HL-60 (cell line): ENCODE results near the gene IP6K1.

Experiments
- DNase-seq, 2 experiments: peaks; one replicate each; pipeline ENCODE4 v3.0.0-alpha.2; 2010 to 2020; ENCODE audit warnings: low read depth in 1 of 2, low spot score in 1 of 2
- H3K27ac ChIP-seq: fragments of 250-450 bp; sonication (Bioruptor Pico); replicated peaks from 2 replicates; pipeline ENCODE4 v1.5.1; 2020; ENCODE audit warnings: mild to moderate bottlenecking, moderate library complexity
- H3K27me3 ChIP-seq: fragments of 250-450 bp; sonication (Bioruptor Pico); 2 replicates; pipeline ENCODE4 v1.5.1; 2021; ENCODE audit warnings: mild to moderate bottlenecking, moderate library complexity; ENCODE audit not compliant: insufficient read depth, poor library complexity, severe bottlenecking
- H3K4me3 ChIP-seq: replicated peaks from 2 replicates; pipeline ENCODE4 v1.5.1; 2011; ENCODE audit warnings: mild to moderate bottlenecking, control low read depth, low read length; ENCODE audit not compliant: insufficient read depth
- GABPA ChIP-seq: IDR thresholded peaks from 2 replicates; pipeline ENCODE4 v1.6.1; 2012; ENCODE audit warnings: low read depth
- POLR2AphosphoS5 ChIP-seq: IDR thresholded peaks from 2 replicates; pipeline ENCODE4 v1.6.1; 2012; ENCODE audit warnings: low read depth
- SPI1 ChIP-seq: IDR thresholded peaks from 2 replicates; pipeline ENCODE4 v1.6.1; 2012; ENCODE audit warnings: low read depth, mild to moderate bottlenecking, borderline replicate concordance
- TF ChIP-seq, protein P1 (sequence below): IDR thresholded peaks from 2 replicates; pipeline ENCODE4 v1.6.1; 2012; ENCODE audit warnings: low read depth; ENCODE audit not compliant: insufficient replicate concordance
- TF ChIP-seq, protein P2 (sequence below): IDR thresholded peaks from one replicate; pipeline ENCODE4 v1.5.1; 2011; ENCODE audit warnings: low read length, control low read depth, inconsistent platforms; ENCODE audit not compliant: insufficient read depth

IP6K1 gene

DNA sequence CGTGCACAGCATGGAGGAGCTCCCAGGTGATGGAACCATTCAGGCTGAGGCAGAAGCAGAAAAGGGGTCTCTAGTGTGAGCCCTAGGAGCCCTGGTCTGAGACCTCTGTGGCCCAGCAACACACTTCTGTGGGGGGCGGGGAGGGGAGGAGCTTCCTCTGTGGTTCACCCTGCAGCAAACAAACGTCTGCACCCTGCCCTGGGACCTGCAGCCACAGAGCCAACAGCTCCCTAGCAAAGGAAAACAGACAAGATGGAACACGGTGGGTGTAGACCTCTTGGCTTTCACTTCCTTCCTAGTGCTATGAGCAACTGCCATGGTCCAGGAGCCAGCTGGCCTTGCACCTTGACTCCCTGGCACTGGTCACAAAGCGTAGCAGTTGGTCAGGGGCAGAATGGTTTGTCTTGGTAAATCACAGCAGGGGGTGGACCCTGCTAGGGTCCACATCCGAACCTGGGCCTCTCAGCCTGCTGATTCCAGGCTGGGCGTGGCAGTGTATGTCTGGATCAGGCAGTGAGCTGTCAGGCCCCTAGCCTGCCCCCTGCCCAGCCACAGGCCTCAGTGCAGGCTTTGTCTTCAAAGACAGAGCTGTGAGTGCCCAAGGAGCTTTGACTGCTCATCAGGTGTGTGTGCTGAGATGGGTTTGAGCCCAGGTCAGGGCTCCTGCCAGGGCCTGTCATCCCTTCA, 73.6 kb downstream of the IP6K1 start:
- no peak for DNase-seq
- H3K4me3 ChIP-seq: no peak overlapping the region
- no peaks in the 10 kb centered on the region for H3K27me3 ChIP-seq
- TF ChIP-seq, protein P1, sequence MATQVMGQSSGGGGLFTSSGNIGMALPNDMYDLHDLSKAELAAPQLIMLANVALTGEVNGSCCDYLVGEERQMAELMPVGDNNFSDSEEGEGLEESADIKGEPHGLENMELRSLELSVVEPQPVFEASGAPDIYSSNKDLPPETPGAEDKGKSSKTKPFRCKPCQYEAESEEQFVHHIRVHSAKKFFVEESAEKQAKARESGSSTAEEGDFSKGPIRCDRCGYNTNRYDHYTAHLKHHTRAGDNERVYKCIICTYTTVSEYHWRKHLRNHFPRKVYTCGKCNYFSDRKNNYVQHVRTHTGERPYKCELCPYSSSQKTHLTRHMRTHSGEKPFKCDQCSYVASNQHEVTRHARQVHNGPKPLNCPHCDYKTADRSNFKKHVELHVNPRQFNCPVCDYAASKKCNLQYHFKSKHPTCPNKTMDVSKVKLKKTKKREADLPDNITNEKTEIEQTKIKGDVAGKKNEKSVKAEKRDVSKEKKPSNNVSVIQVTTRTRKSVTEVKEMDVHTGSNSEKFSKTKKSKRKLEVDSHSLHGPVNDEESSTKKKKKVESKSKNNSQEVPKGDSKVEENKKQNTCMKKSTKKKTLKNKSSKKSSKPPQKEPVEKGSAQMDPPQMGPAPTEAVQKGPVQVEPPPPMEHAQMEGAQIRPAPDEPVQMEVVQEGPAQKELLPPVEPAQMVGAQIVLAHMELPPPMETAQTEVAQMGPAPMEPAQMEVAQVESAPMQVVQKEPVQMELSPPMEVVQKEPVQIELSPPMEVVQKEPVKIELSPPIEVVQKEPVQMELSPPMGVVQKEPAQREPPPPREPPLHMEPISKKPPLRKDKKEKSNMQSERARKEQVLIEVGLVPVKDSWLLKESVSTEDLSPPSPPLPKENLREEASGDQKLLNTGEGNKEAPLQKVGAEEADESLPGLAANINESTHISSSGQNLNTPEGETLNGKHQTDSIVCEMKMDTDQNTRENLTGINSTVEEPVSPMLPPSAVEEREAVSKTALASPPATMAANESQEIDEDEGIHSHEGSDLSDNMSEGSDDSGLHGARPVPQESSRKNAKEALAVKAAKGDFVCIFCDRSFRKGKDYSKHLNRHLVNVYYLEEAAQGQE: no peak
- TF ChIP-seq POLR2AphosphoS5: no peak
- no peak for TF ChIP-seq GABPA
- TF ChIP-seq, protein P2, sequence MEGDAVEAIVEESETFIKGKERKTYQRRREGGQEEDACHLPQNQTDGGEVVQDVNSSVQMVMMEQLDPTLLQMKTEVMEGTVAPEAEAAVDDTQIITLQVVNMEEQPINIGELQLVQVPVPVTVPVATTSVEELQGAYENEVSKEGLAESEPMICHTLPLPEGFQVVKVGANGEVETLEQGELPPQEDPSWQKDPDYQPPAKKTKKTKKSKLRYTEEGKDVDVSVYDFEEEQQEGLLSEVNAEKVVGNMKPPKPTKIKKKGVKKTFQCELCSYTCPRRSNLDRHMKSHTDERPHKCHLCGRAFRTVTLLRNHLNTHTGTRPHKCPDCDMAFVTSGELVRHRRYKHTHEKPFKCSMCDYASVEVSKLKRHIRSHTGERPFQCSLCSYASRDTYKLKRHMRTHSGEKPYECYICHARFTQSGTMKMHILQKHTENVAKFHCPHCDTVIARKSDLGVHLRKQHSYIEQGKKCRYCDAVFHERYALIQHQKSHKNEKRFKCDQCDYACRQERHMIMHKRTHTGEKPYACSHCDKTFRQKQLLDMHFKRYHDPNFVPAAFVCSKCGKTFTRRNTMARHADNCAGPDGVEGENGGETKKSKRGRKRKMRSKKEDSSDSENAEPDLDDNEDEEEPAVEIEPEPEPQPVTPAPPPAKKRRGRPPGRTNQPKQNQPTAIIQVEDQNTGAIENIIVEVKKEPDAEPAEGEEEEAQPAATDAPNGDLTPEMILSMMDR: no peak
- TF ChIP-seq SPI1: no peak
- no peak overlapping the region for H3K27ac ChIP-seq

GRCh38 chr3:49712166-49712565, 74.2 kb downstream of the IP6K1 start:
- Histone ChIP-seq H3K4me3 (no peak overlapping the region), H3K27ac (no peak overlapping the region), H3K27me3 (no peaks in the 10 kb centered on the region)
- TF ChIP-seq GABPA: no peak
- TF ChIP-seq, protein P1: no peak
- TF ChIP-seq, protein P2: no peak
- no peak for DNase-seq

GRCh38 chr3:49711489-49711888, 74.9 kb downstream of the IP6K1 start:
- H3K4me3 ChIP-seq: no peak overlapping the region
- H3K27me3 ChIP-seq: no peaks in the 10 kb centered on the region
- no peak overlapping the region for H3K27ac ChIP-seq
- no peak for TF ChIP-seq POLR2AphosphoS5
- TF ChIP-seq, protein P1: no peak
- TF ChIP-seq SPI1: no peak
- TF ChIP-seq GABPA: no peak
- TF ChIP-seq, protein P2: no peak
- no peak for DNase-seq
